Esophagus muscularis mucosa (tissue), 4 donors: ENCODE results near the gene CTNNA2. TPM values are rescaled to one million over a fixed set of nuclear protein-coding genes. Genes with fewer than 3 reads are reported as not detected.

Experiments used
- DNase-seq: peaks from one replicate; pipeline ENCODE4 v3.0.0-alpha.2; 2017; ENCODE audit errors: extremely low spot score
- H3K27ac ChIP-seq, 4 donors: fragments of 200-600 bp; sonication (generic); replicated peaks in 1 of 4; 1 replicate in 3 of 4; 2 replicates in 1 of 4; pipeline ENCODE4 v1.5.1; 2016 to 2019; ENCODE audit warnings: mild to moderate bottlenecking in 1 of 4
- H3K27me3 ChIP-seq, 4 donors: fragments of 200-600 bp; sonication (generic); one replicate each; pipeline versions ENCODE4 v1.5.1 to v1.6.0; 2016 to 2019
- H3K36me3 ChIP-seq, 4 donors: fragments of 200-600 bp; sonication (generic); one replicate each; pipeline ENCODE4 v1.5.1; 2016 to 2019
- H3K4me1 ChIP-seq, 4 donors: fragments of 200-600 bp; sonication (generic); one replicate each; pipeline ENCODE4 v1.5.1; 2016 to 2019
- H3K4me3 ChIP-seq, 4 donors: fragments of 200-600 bp; sonication (generic); 1 replicate in 2 of 4; 2 replicates in 2 of 4; pipeline ENCODE4 v1.5.1; 2016 to 2019; ENCODE audit warnings: mild to moderate bottlenecking in 4 of 4, moderate library complexity in 1 of 4
- H3K9me3 ChIP-seq, 4 donors: fragments of 200-600 bp; sonication (generic); 1 replicate in 3 of 4; 2 replicates in 1 of 4; pipeline ENCODE4 v1.5.1; 2016 to 2019
- CTCF ChIP-seq, 3 experiments: fragments of 200-600 bp in 2 of 3; fragments of 450-650 bp in 1 of 3; sonication (generic) in 2 of 3; IDR thresholded peaks; one replicate each; pipeline ENCODE4 v1.5.1; 2017 to 2019; ENCODE audit warnings: antibody characterized with exemption in 3 of 3, mild to moderate bottlenecking in 2 of 3, moderate library complexity in 1 of 3
- EP300 ChIP-seq: sonication (generic); formaldehyde crosslinking; IDR thresholded peaks from one replicate; pipeline ENCODE4 v1.6.1; 2017; ENCODE audit warnings: antibody characterized with exemption
- POLR2A ChIP-seq: fragments of 450-650 bp; IDR thresholded peaks from one replicate; pipeline ENCODE4 v1.6.1; 2017; ENCODE audit warnings: antibody characterized with exemption, moderate library complexity, mild to moderate bottlenecking, low read depth
- POLR2AphosphoS5 ChIP-seq, 2 donors: sonication (generic); formaldehyde crosslinking; IDR thresholded peaks; one replicate each; pipeline ENCODE4 v1.6.1; 2017; ENCODE audit warnings: antibody characterized with exemption in 2 of 2
- WGBS: methylation state at CpG from one replicate; pipeline ENCODE4 v1.1.5; 2018; 5-methylcytosine and 5-hydroxymethylcytosine counted together
- intact Hi-C: fragments of 100-400 bp; cut with DNase I; formaldehyde crosslinking; loops from one replicate; pipeline ENCODE4 v1.15.1; 2023
- total RNA-seq, 4 donors: library from RNA; depleted of rRNA; stranded (reverse); fragments of >200 nt; gene quantifications; one replicate each; pipeline versions ENCODE4 v1.1.0 to v1.2.1, GENCODE V29; 2016

CTNNA2 gene
- total RNA-seq, 4 donors from 2014 or later = 0.42 to 2.5 (median 1.1) TPM

GRCh38 chr2:79758749-79759282 is 246.0 kb downstream of the CTNNA2 start:
- no peaks in the 10 kb centered on the region for H3K4me1 ChIP-seq
- DNase-seq = no peak
- no peak overlapping the region for H3K4me3 ChIP-seq
- no peaks in the 10 kb centered on the region for H3K27me3 ChIP-seq
- intact Hi-C loops = no loop called here
- TF ChIP-seq POLR2A (no peak), CTCF (IDR thresholded peaks at IDR 0.05) (no peak)
- 86% methylated on average over 6 of the region's 6 CpGs for WGBS
- H3K9me3 ChIP-seq = no peaks in the 10 kb centered on the region
- H3K36me3 ChIP-seq = no peaks in the 10 kb centered on the region
- no peak overlapping the region for H3K27ac ChIP-seq

GRCh38 chr2:79770926-79771325 is 258.1 kb downstream of the CTNNA2 start:
- no peak overlapping the region for H3K27ac ChIP-seq
- no peak overlapping the region for H3K4me3 ChIP-seq
- 85% methylated on average over 3 of the region's 3 CpGs for WGBS
- H3K36me3 ChIP-seq = no peaks in the 10 kb centered on the region
- H3K9me3 ChIP-seq = no peaks in the 10 kb centered on the region
- H3K4me1 ChIP-seq = no peaks in the 10 kb centered on the region
- intact Hi-C loops = no loop called here
- DNase-seq = no peak
- peaks cover 0 to 5% (median 0%) of the 10 kb centered on the region in 4 donors for H3K27me3 ChIP-seq
- TF ChIP-seq EP300 = no peak

- intact Hi-C loops = no loop called here
- Histone ChIP-seq H3K27me3 (peaks cover 0 to 5% (median 0%) of the 10 kb centered on the region in 4 donors), H3K4me1 (no peaks in the 10 kb centered on the region), H3K36me3 (no peaks in the 10 kb centered on the region), H3K9me3 (no peaks in the 10 kb centered on the region), H3K4me3 (no peak overlapping the region), H3K27ac (no peak overlapping the region)
- TF ChIP-seq CTCF (IDR thresholded peaks at IDR 0.05) = no peak
- TF ChIP-seq POLR2AphosphoS5 (IDR thresholded peaks at IDR 0.05) = no peak
- no peak for TF ChIP-seq POLR2A
- TF ChIP-seq EP300 = no peak
- DNase-seq = no peak
- 100% methylated on average over 3 of the region's 3 CpGs for WGBS
Observed at GRCh38 chr2:79771493-79771892, 258.6 kb downstream of the CTNNA2 start.

GRCh38 chr2:79774016-79774415 is 261.2 kb downstream of the CTNNA2 start:
- intact Hi-C loops = no loop called here

GRCh38 chr2:79776461-79776860 is 263.6 kb downstream of the CTNNA2 start:
- TF ChIP-seq POLR2AphosphoS5 (IDR thresholded peaks at IDR 0.05) (no peak), POLR2A (no peak), CTCF (IDR thresholded peaks at IDR 0.05) (no peak), EP300 (no peak)
- 95% methylated on average over 2 of the region's 2 CpGs for WGBS
- no peak overlapping the region for H3K27ac ChIP-seq
- no peak for DNase-seq
- H3K36me3 ChIP-seq = no peaks in the 10 kb centered on the region
- no peaks in the 10 kb centered on the region for H3K27me3 ChIP-seq
- no peaks in the 10 kb centered on the region for H3K4me1 ChIP-seq
- intact Hi-C loops = no loop called here
- H3K4me3 ChIP-seq = no peak overlapping the region
- H3K9me3 ChIP-seq = no peaks in the 10 kb centered on the region

More at GRCh38 chr2:79774016-79774415, 261.2 kb downstream of the CTNNA2 start:
- DNase-seq = no peak
- Histone ChIP-seq H3K4me1 (no peaks in the 10 kb centered on the region), H3K4me3 (no peak overlapping the region), H3K36me3 (no peaks in the 10 kb centered on the region), H3K9me3 (no peaks in the 10 kb centered on the region), H3K27ac (no peak overlapping the region), H3K27me3 (no peaks in the 10 kb centered on the region)
- TF ChIP-seq CTCF (IDR thresholded peaks at IDR 0.05) (no peak), EP300 (no peak), POLR2AphosphoS5 (IDR thresholded peaks at IDR 0.05) (no peak), POLR2A (no peak)
- 81% methylated on average over 2 of the region's 2 CpGs for WGBS
